ENCODE measurements around the gene BIVM. TPM values are rescaled to one million over a fixed set of nuclear protein-coding genes. Genes with fewer than 3 reads are reported as not detected.

The BIVM gene
- total RNA-seq, 1 donor from 2014 or later, result 13.6 TPM

GRCh38 chr13:102869948-102870676, 71.2 kb downstream of the BIVM start:
- no peaks in the 10 kb centered on the region for H3K9me3 Mint-ChIP-seq

GRCh38 chr13:102870677-102871415, 71.9 kb downstream of the BIVM start:
- TF ChIP-seq EZH2phosphoT487 (IDR thresholded peaks at IDR 0.05), result no peak
- peak; percentile 92 for TF ChIP-seq CTCF (IDR thresholded peaks at IDR 0.05)
- Histone ChIP-seq H3F3A (ENCODE audit: low read depth) (no peaks in the 10 kb centered on the region), H3K27me3 (no peaks in the 10 kb centered on the region), H3K79me2 (ENCODE audit: low read depth) (no peaks in the 10 kb centered on the region), H3K36me3 (peaks cover 1% of the 10 kb centered on the region), H3K4me3 (no peak overlapping the region), H3K27ac (no peak overlapping the region), H3K4me2 (no peak overlapping the region), H2AFZ (replicated peaks) (no peak overlapping the region), H3K4me1 (no peaks in the 10 kb centered on the region), H3K9me3 (ENCODE audit: low read depth) (no peaks in the 10 kb centered on the region), H3K9ac (no peak overlapping the region), H4K20me1 (ENCODE audit: low read depth) (no peaks in the 10 kb centered on the region)
- Mint-ChIP-seq H3K4me3 (no peak overlapping the region), H3K36me3 (peaks cover 28% of the 10 kb centered on the region), H3K4me1 (peaks cover 14% of the 10 kb centered on the region), H3K27ac (no peak overlapping the region), H3K9me3 (no peaks in the 10 kb centered on the region), H3K27me3 (ENCODE audit: insufficient read depth, low read depth) (no peaks in the 10 kb centered on the region)
- peak; percentile 80 for DNase-seq (ENCODE audit: low spot score)

More at GRCh38 chr13:102869948-102870676, 71.2 kb downstream of the BIVM start:
- Histone ChIP-seq H3K4me3 (no peak overlapping the region), H3F3A (ENCODE audit: low read depth) (no peaks in the 10 kb centered on the region), H3K79me2 (ENCODE audit: low read depth) (no peaks in the 10 kb centered on the region), H3K27me3 (no peaks in the 10 kb centered on the region), H3K9ac (no peak overlapping the region), H3K36me3 (peaks cover under 1% of the 10 kb centered on the region), H3K9me3 (ENCODE audit: low read depth) (no peaks in the 10 kb centered on the region), H4K20me1 (ENCODE audit: low read depth) (no peaks in the 10 kb centered on the region), H3K27ac (no peak overlapping the region), H3K4me2 (no peak overlapping the region), H2AFZ (replicated peaks) (no peak overlapping the region), H3K4me1 (no peaks in the 10 kb centered on the region)
- no peaks in the 10 kb centered on the region for H3K27me3 Mint-ChIP-seq (ENCODE audit: insufficient read depth, low read depth)
- TF ChIP-seq EZH2phosphoT487 (IDR thresholded peaks at IDR 0.05) (no peak), CTCF (IDR thresholded peaks at IDR 0.05) (no peak), EZH2 (IDR thresholded peaks at IDR 0.05) (no peak)
- peaks cover 29% of the 10 kb centered on the region for H3K36me3 Mint-ChIP-seq
- no peak overlapping the region for H3K27ac Mint-ChIP-seq
- peaks cover 7% of the 10 kb centered on the region for H3K4me1 Mint-ChIP-seq
- DNase-seq (ENCODE audit: low spot score), result no peak
- no peak overlapping the region for H3K4me3 Mint-ChIP-seq

GRCh38 chr13:102872131-102872530, 73.2 kb downstream of the BIVM start:
- Histone ChIP-seq H3K79me2 (ENCODE audit: low read depth) (no peaks in the 10 kb centered on the region), H3K9ac (no peak overlapping the region), H3K27me3 (no peaks in the 10 kb centered on the region), H4K20me1 (ENCODE audit: low read depth) (no peaks in the 10 kb centered on the region), H3K4me1 (peaks cover 9% of the 10 kb centered on the region), H3K4me3 (no peak overlapping the region), H3K36me3 (peaks cover 5% of the 10 kb centered on the region), H3K9me3 (ENCODE audit: low read depth) (no peaks in the 10 kb centered on the region), H3K27ac (no peak overlapping the region), H3K4me2 (no peak overlapping the region), H3F3A (ENCODE audit: low read depth) (peaks cover 7% of the 10 kb centered on the region), H2AFZ (replicated peaks) (no peak overlapping the region)
- no peak overlapping the region for H3K4me3 Mint-ChIP-seq
- H3K4me1 Mint-ChIP-seq, result peaks cover 23% of the 10 kb centered on the region
- no peak for TF ChIP-seq CTCF (IDR thresholded peaks at IDR 0.05)
- no peak for TF ChIP-seq EZH2phosphoT487 (IDR thresholded peaks at IDR 0.05)
- no peak for TF ChIP-seq EZH2 (IDR thresholded peaks at IDR 0.05)
- no peaks in the 10 kb centered on the region for H3K27me3 Mint-ChIP-seq (ENCODE audit: insufficient read depth, low read depth)
- H3K9me3 Mint-ChIP-seq, result no peaks in the 10 kb centered on the region
- no peak overlapping the region for H3K27ac Mint-ChIP-seq
- no peak for DNase-seq (ENCODE audit: low spot score)
- H3K36me3 Mint-ChIP-seq, result peaks cover 33% of the 10 kb centered on the region

All from neural progenitor cell (in vitro differentiated cells).